Myocyte (in vitro differentiated cells): ENCODE measurements around the gene MUC5AC. TPM values are rescaled to one million over a fixed set of nuclear protein-coding genes. Genes with fewer than 3 reads are reported as not detected.
"Not testable (repeated sequence)": the region's sequence is repeated elsewhere in the genome, so short reads cannot be mapped to it uniquely, and the experiment has no call there.

Source experiments
- DNase-seq: peaks from one replicate; pipeline ENCODE4 v3.0.0-alpha.2; 2012; ENCODE audit warnings: low read depth
- total RNA-seq: library from RNA; depleted of rRNA; stranded (reverse); fragments of >200 nt; gene quantifications from 2 replicates; pipeline ENCODE4 v1.2.3, GENCODE V29; 2014

The MUC5AC gene
- total RNA-seq, 1 donor from 2014 or later, result not detected

GRCh38 chr11:1177020-1177770 is 19.4 kb downstream of the MUC5AC start:
- DNase-seq, result no peak

- no peak for DNase-seq
Observed at GRCh38 chr11:1177771-1178090, 20.0 kb downstream of the MUC5AC start.

- DNase-seq, result no peak
Observed at GRCh38 chr11:1178201-1178885, 20.6 kb downstream of the MUC5AC start.

GRCh38 chr11:1178906-1179305 is 21.2 kb downstream of the MUC5AC start:
- no peak for DNase-seq

- DNase-seq, result no peak
Observed at GRCh38 chr11:1179641-1180040, 21.9 kb downstream of the MUC5AC start.

- no peak for DNase-seq
Observed at GRCh38 chr11:1180171-1180570, 22.4 kb downstream of the MUC5AC start.

GRCh38 chr11:1180947-1181391 is 23.2 kb downstream of the MUC5AC start:
- no peak for DNase-seq

GRCh38 chr11:1181420-1181819 is 23.7 kb downstream of the MUC5AC start:
- no peak for DNase-seq

- no peak for DNase-seq
Observed at GRCh38 chr11:1181853-1182535, 24.2 kb downstream of the MUC5AC start.

GRCh38 chr11:1184139-1184538 is 26.4 kb downstream of the MUC5AC start:
- not testable (repeated sequence) for DNase-seq

GRCh38 chr11:1188451-1189130 is 30.8 kb downstream of the MUC5AC start:
- DNase-seq, result not testable (repeated sequence)

- DNase-seq, result not testable (repeated sequence)
Observed at GRCh38 chr11:1189816-1190215, 32.1 kb downstream of the MUC5AC start.

- DNase-seq, result not testable (repeated sequence)
Observed at GRCh38 chr11:1191786-1192470, 34.2 kb downstream of the MUC5AC start.

GRCh38 chr11:1192741-1193325 is 35.1 kb downstream of the MUC5AC start:
- DNase-seq, result no peak

GRCh38 chr11:1193326-1194230 is 35.8 kb downstream of the MUC5AC start:
- DNase-seq, result no peak

- DNase-seq, result no peak
Observed at GRCh38 chr11:1194231-1194976, 36.7 kb downstream of the MUC5AC start.

- DNase-seq, result no peak
Observed at GRCh38 chr11:1194977-1195681, 37.4 kb downstream of the MUC5AC start.
